B cell (primary cell): ENCODE measurements around the gene KAZN. TPM values are rescaled to one million over a fixed set of nuclear protein-coding genes. Genes with fewer than 3 reads are reported as not detected.

ENCODE experiments used
- ATAC-seq: fragments of 200-7000 bp; cut with Tn5 transposase; one replicate; pipeline ENCODE4 v1.10.0; 2021; ENCODE audit warnings: low read depth, mild to moderate bottlenecking, moderate number of reproducible peaks, moderate library complexity
- CTCF ChIA-PET: fragments of 350-600 bp; sonication (Branson Sonifier 250); formaldehyde crosslinking; loops from one replicate; lab custom pipeline; 2021; ENCODE audit warnings: antibody characterized with exemption, inconsistent platforms; lab: Charles Lee
- POLR2A ChIA-PET: fragments of 350-600 bp; sonication (Branson Sonifier 250); formaldehyde crosslinking; loops from one replicate; lab custom pipeline; 2021; ENCODE audit warnings: antibody characterized with exemption; lab: Charles Lee
- DNase-seq: peaks from one replicate; pipeline ENCODE4 v3.0.0; 2013
- H2AFZ ChIP-seq: 2 replicates; pipeline ENCODE4 v1.6.1; 2012; ENCODE audit warnings: mild to moderate bottlenecking, low read depth, low read length; ENCODE audit not compliant: insufficient read depth, poor library complexity, severe bottlenecking
- H3K27ac ChIP-seq, 2 donors: 1 replicate in 1 of 2; 2 replicates in 1 of 2; pipeline ENCODE4 v1.5.1; 2012 to 2013; ENCODE audit warnings: low read length in 2 of 2, mild to moderate bottlenecking in 2 of 2, moderate library complexity in 1 of 2
- H3K27me3 ChIP-seq, 4 experiments: fragments of 200-600 bp in 1 of 4; sonication (generic) in 1 of 4; replicated peaks in 1 of 4; 1 replicate in 2 of 4; 2 replicates in 2 of 4; pipeline versions ENCODE4 v1.6.1 to v1.7.0; 2013 to 2016; ENCODE audit warnings: low read length in 3 of 4, mild to moderate bottlenecking in 2 of 4, mixed read lengths in 1 of 4, moderate library complexity in 1 of 4; ENCODE audit not compliant: insufficient read depth in 4 of 4, control insufficient read depth in 3 of 4; ENCODE audit errors: control extremely low read depth in 1 of 4
- H3K36me3 ChIP-seq, 2 experiments: replicated peaks in 1 of 2; 1 replicate in 1 of 2; 2 replicates in 1 of 2; pipeline versions ENCODE4 v1.6.1 to v1.7.1; 2013; ENCODE audit warnings: low read length in 1 of 2; ENCODE audit not compliant: insufficient read depth in 2 of 2, control insufficient read depth in 1 of 2; ENCODE audit errors: control extremely low read depth in 1 of 2, extremely low read depth in 1 of 2
- H3K4me1 ChIP-seq, 2 donors: fragments of 200-600 bp in 1 of 2; sonication (generic) in 1 of 2; 1 replicate in 1 of 2; 2 replicates in 1 of 2; pipeline versions ENCODE4 v1.5.1 to v1.6.1; 2013 to 2017; ENCODE audit warnings: low read length in 2 of 2; ENCODE audit not compliant: control insufficient read depth in 2 of 2, insufficient read depth in 2 of 2
- H3K4me2 ChIP-seq: replicated peaks from 2 replicates; pipeline ENCODE3; 2012; ENCODE audit warnings: mild to moderate bottlenecking, low read depth, low read length; ENCODE audit not compliant: poor library complexity, severe bottlenecking
- H3K4me3 ChIP-seq, 5 experiments: fragments of 200-600 bp in 1 of 5; sonication (generic) in 1 of 5; 1 replicate in 3 of 5; 2 replicates in 2 of 5; pipeline versions ENCODE4 v1.5.1 to v1.7.0; 2011 to 2016; ENCODE audit warnings: low read length in 4 of 5, mild to moderate bottlenecking in 4 of 5, low read depth in 2 of 5, control low read depth in 1 of 5, moderate library complexity in 1 of 5; ENCODE audit not compliant: insufficient read depth in 1 of 5; ENCODE audit errors: control extremely low read depth in 1 of 5, extremely low read depth in 1 of 5
- H3K79me2 ChIP-seq: fragments of 200-600 bp; sonication (generic); one replicate; pipeline ENCODE4 v1.6.0; 2016; ENCODE audit warnings: low read length; ENCODE audit not compliant: control insufficient read depth, insufficient read depth
- H3K9ac ChIP-seq: fragments of 200-600 bp; sonication (generic); 2 replicates; pipeline ENCODE4 v1.6.1; 2017; ENCODE audit warnings: mild to moderate bottlenecking, low read length, moderate library complexity
- H3K9me3 ChIP-seq, 3 donors: one replicate each; pipeline versions ENCODE4 v1.6.1 to v1.7.1; 2013; ENCODE audit warnings: low read length in 2 of 3; ENCODE audit not compliant: control insufficient read depth in 2 of 3, insufficient read depth in 1 of 3; ENCODE audit errors: control extremely low read depth in 1 of 3
- H4K20me1 ChIP-seq: 2 replicates; pipeline ENCODE4 v1.6.0; 2012; ENCODE audit warnings: mild to moderate bottlenecking, low read length; ENCODE audit not compliant: insufficient read depth, control insufficient read depth, poor library complexity, severe bottlenecking
- H3K27ac Mint-ChIP-seq: one replicate; pipeline ENCODE4 v1.8.0; 2021; ENCODE audit warnings: mixed read lengths
- H3K27me3 Mint-ChIP-seq: one replicate; pipeline ENCODE4 v1.8.0; 2021; ENCODE audit warnings: mixed read lengths
- H3K4me1 Mint-ChIP-seq: one replicate; pipeline ENCODE4 v1.8.0; 2021; ENCODE audit warnings: mixed read lengths
- H3K4me3 Mint-ChIP-seq: one replicate; pipeline ENCODE4 v1.8.0; 2021; ENCODE audit warnings: mixed read lengths
- H3K9me3 Mint-ChIP-seq: one replicate; pipeline ENCODE4 v1.8.0; 2022; ENCODE audit warnings: mixed read lengths; ENCODE audit not compliant: insufficient read depth
- CTCF ChIP-seq: fragments of 200-600 bp; IDR thresholded peaks from one replicate; pipeline ENCODE4 v1.8.0; 2022; ENCODE audit warnings: antibody characterized with exemption, mild to moderate bottlenecking
- EZH2 ChIP-seq: IDR thresholded peaks from 2 replicates; pipeline ENCODE4 v1.6.1; 2012; ENCODE audit warnings: borderline replicate concordance, low read depth, mild to moderate bottlenecking, moderate library complexity, low read length; ENCODE audit not compliant: insufficient read depth, poor library complexity, severe bottlenecking
- WGBS: methylation state at CpG from one replicate; pipeline ENCODE4 v1.1.5; 2013; ENCODE audit warnings: missing lambda C conversion rate; ENCODE audit not compliant: insufficient coverage; 5-methylcytosine and 5-hydroxymethylcytosine counted together
- intact Hi-C: fragments of 100-400 bp; cut with micrococcal nuclease; formaldehyde crosslinking; loops from one replicate; pipeline ENCODE4 v1.10.0; 2022
- polyA plus RNA-seq: library from polyadenylated mRNA; depleted of rRNA; stranded (reverse); fragments of >200 nt; gene quantifications from 2 replicates; pipeline ENCODE4 v1.2.3, GENCODE V29; 2012
- total RNA-seq, 2 donors: library from RNA; stranded (reverse); fragments of 120-200 nt in 1 of 2; gene quantifications; 1 replicate in 1 of 2; 2 replicates in 1 of 2; pipeline versions ENCODE4 v1.2.3 to v1.2.4, GENCODE V29; 2013 to 2022

The KAZN gene
- total and polyA plus RNA-seq, 2 donors (not counting 1 experiment from before 2014, with no cell fraction given), result 0.13 to 0.39 TPM

DNA sequence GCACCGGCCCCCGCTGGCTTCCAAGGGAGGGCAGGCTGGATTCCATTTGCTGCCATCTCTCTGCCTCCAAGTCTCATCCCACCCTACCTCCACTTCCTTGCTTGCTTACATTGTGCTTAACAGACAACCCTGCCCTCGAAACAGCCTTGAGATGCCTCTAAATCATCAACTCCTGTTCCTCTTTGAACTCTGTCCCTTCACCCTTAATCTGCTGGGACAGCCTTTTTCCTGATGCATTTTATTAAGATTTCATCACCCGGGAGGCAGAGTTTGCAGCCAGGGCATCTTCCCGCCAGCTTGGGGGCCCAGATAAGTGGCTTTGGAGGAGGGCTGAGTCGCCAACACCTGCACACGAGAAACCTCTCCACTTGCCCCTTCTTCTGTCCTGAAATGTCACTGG is 192.5 kb downstream of the KAZN start:
- CTCF ChIA-PET, result no interaction called here
- H3K27me3 ChIP-seq, result no peaks in the 10 kb centered on the region
- no peaks in the 10 kb centered on the region for H4K20me1 ChIP-seq
- H3K4me3 ChIP-seq, result no peak overlapping the region
- ATAC-seq (no peak), DNase-seq (no peak)
- Mint-ChIP-seq H3K27me3 (no peaks in the 10 kb centered on the region), H3K9me3 (no peaks in the 10 kb centered on the region), H3K27ac (no peak overlapping the region), H3K4me1 (no peaks in the 10 kb centered on the region), H3K4me3 (no peak overlapping the region)
- no peak overlapping the region for H3K9ac ChIP-seq
- no peaks in the 10 kb centered on the region for H3K4me1 ChIP-seq
- TF ChIP-seq CTCF, result no peak
- TF ChIP-seq EZH2, result no peak
- H3K27ac ChIP-seq, result no peak overlapping the region
- WGBS, result 78% methylated on average over 5 of the region's 7 CpGs
- H3K4me2 ChIP-seq, result no peak overlapping the region
- H3K79me2 ChIP-seq, result no peaks in the 10 kb centered on the region
- H3K9me3 ChIP-seq, result no peaks in the 10 kb centered on the region
- intact Hi-C loops, result no loop called here
- H2AFZ ChIP-seq, result no peak overlapping the region
- no peaks in the 10 kb centered on the region for H3K36me3 ChIP-seq
- POLR2A ChIA-PET, result no interaction called here

GRCh38 chr1:14791654-14792053 is 193.2 kb downstream of the KAZN start:
- Mint-ChIP-seq H3K9me3 (no peaks in the 10 kb centered on the region), H3K4me3 (no peak overlapping the region), H3K4me1 (no peaks in the 10 kb centered on the region), H3K27me3 (no peaks in the 10 kb centered on the region), H3K27ac (no peak overlapping the region)
- DNase-seq (no peak), ATAC-seq (no peak)
- Histone ChIP-seq H3K4me3 (no peak overlapping the region), H3K9ac (no peak overlapping the region), H3K4me1 (no peaks in the 10 kb centered on the region), H2AFZ (no peak overlapping the region), H4K20me1 (no peaks in the 10 kb centered on the region), H3K27ac (no peak overlapping the region), H3K36me3 (no peaks in the 10 kb centered on the region), H3K79me2 (no peaks in the 10 kb centered on the region), H3K9me3 (no peaks in the 10 kb centered on the region), H3K4me2 (no peak overlapping the region), H3K27me3 (no peaks in the 10 kb centered on the region)
- TF ChIP-seq CTCF (no peak), EZH2 (no peak)
- intact Hi-C loops, result no loop called here
- CTCF ChIA-PET, result no interaction called here
- POLR2A ChIA-PET, result no interaction called here
- 95% methylated on average over 11 of the region's 14 CpGs for WGBS
